8988T (cell line): ENCODE results near the gene LCOR.
"Not testable (repeated sequence)": the region's sequence is repeated elsewhere in the genome, so short reads cannot be mapped to it uniquely, and the experiment has no call there.

Experiments
- DNase-seq: peaks from one replicate; pipeline ENCODE4 v3.0.0; 2011

The LCOR gene

GRCh38 chr10:96831867-96832720 is at the start of gene LCOR:
TSS of gene LCOR (plus strand) at chr10:96832298. CDS start at chr10:96949058, 116,760 bp downstream.
- DNase-seq = peak; percentile 98

- no peak for DNase-seq
Observed at GRCh38 chr10:96784253-96784652, 47.8 kb upstream of the LCOR start.

- no peak for DNase-seq
Observed at GRCh38 chr10:96789571-96790108, 42.5 kb upstream of the LCOR start.

DNA sequence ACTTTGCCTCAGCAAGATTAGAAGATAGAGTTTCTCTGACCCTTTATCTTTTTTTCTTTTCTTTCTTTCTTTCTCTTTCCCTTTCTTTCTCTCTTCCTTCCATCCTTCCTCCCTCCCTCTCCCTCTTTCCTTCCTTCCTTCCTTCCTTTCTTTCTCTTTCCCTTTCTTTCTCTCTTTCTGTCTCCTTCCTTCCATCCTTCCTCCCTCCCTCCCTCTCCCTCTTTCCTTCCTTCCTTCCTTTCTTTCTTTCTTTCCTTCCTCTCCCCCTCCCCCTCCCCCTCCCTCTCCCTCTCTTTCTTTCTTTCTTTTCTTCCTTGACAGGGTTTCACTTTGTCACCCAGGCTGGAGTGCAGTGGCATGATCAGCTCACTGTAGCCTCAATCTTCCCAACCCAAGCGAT is 40.2 kb upstream of the LCOR start:
- DNase-seq = no peak

DNA sequence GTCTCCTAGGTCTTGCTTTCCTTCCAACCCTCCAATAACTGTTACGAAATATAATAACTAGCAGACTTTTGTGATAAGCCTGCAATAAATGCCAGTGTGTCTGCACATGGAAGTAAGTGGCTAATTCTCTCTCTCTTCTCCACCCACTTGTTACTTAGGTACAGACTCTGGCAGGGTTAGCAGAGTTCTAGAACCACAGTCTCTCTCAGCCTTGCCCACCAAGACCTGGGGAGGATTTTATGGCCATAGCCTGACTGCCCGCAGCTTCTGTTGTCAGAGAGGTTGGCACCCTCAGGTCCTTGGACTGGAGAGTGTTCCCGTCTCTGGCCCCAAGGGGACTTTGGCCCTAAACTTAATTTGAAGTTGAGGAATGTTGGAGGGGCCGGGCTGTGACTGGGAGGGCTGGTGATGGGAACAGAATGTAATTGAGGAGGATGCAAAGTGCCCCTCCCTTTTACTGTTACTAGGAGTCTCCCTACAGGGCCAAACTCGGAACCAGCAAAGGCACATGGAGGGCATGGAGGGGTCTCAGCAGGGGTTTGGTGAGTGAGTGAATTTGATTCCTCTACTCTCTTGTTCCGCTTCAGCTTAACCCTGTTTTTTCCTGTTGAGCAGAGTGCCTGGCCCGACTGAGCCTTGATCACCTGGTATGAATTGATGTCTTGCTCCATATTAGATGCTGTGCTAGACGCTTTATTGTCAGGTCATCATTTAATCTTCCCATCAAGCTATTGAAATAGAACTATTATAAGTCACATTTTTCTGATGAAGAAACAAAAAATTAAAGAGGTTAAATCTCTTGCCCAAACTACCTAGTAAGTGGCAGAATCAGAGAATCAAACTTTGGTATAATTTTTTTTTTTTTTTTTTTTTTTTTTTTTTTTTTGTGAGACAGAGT is 37.0 kb upstream of the LCOR start:
- DNase-seq = no peak

DNA sequence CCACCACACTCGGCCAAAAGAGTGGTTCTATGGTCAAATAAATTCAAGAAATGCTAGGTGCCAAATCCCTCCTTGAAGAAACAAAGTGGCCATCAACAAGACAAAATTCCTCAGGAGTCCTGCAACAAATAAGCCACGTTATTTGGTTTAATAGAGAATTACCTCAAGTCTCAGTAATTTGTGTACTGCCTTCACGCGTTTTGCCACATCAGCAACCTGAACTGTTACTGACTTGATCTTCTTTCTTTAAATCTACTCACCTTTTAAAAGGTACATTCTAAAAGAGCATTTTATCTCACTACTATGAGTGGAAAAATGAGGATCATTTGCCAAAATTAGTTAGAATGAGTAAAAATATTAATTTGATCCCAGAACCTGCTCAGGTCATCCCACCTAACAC is 34.6 kb upstream of the LCOR start:
- DNase-seq = no peak

- DNase-seq = no peak
Observed at GRCh38 chr10:96803288-96803664, 28.8 kb upstream of the LCOR start.

DNA sequence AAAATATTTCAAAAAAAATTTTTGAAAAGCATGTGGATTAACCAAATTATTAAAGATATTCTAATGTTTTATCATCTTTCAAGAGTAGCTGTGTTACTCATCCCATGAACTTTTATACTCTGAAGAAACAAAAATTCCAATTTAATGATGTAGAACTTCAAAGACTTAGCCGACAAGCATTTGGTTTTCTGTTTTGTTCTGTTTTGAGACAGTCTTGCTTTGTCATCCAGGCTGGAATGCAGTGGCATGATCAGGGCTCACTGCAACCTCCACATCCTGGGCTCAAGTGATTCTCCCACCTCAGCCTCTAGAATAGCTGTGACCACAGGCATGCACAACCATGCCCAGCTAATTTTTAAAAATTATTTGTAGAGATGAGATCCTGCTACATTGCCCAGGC is 17.8 kb upstream of the LCOR start:
- DNase-seq = no peak

DNA sequence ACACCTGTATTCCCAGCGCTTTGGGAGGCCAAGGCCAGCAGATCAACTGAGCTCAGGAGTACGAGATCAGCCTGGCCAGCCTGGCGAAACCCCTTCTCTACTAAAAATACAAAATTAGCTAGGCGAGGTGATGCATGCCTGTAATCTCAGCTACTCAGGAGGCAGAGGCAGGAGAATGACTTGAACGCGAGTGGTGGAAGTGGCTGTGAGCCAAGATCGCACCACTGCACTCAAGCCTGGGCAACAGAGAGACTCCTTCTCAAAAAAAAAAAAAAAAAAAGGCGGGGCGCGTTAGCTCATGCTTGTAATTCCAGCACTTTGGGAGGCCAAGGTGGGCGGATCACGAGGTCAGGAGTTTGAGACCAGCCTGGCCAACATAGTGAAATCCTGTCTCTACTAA is 13.1 kb upstream of the LCOR start:
- not testable (repeated sequence) for DNase-seq

DNA sequence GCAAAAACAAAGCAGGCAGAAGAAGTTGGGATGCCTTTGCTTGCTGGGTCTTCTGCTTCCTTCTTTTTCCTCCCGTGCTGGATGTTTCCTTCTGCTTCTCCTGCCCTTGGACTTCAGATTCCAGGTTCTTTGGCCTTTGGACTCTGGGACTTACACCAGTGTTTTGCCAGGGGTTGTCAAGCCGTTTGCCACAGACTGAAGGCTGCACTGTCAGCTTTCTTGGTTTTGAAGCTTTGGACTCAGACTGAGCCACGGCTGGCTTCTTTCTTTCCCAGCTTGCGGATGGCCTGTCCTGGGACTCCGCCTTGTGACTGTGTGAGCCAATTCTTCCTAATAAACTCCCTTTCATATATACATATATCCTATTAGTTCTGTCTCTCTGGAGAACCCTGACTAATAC is 11.3 kb upstream of the LCOR start:
- no peak for DNase-seq

- no peak for DNase-seq
Observed at GRCh38 chr10:96826438-96826837, 5.7 kb upstream of the LCOR start.

- DNase-seq = no peak
Observed at GRCh38 chr10:96828609-96829008, 3.5 kb upstream of the LCOR start.

DNA sequence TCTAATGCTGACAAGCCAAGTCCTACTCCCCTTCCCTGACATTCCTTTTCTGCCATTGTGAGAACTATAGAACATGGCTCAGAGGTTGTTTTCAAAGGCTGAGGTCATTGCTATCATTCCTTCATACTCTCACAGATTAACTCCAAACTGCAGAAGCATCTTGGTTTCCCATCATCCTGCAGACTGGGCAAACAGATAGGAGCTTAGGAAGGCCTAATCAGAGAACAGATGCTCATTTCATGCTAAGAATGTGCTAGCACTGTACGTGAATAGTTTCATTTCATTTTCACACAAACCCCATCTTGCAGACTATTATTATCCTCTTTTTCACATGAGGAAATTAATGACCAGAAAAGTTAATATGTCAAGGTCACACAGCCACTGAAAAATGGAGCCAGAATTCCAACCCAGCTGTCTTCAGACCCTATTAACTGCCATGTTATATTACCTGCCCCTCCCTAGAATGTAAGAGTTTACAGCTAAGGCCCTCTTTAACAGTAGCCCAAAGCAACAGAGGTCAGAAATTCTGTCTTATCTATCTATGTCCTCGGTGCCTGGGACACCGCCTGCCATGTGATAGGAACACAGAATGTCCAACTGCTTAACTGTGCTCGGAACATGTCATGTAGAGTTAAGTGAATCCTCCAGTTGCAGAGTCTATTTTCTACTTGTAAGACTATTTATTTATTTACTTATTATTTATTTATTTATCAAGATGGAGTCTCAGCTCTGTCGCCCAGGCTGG is 2.9 kb upstream of the LCOR start:
- no peak for DNase-seq

- peak; percentile 42 for DNase-seq
Observed at GRCh38 chr10:96830511-96831199, 1.4 kb upstream of the LCOR start.

DNA sequence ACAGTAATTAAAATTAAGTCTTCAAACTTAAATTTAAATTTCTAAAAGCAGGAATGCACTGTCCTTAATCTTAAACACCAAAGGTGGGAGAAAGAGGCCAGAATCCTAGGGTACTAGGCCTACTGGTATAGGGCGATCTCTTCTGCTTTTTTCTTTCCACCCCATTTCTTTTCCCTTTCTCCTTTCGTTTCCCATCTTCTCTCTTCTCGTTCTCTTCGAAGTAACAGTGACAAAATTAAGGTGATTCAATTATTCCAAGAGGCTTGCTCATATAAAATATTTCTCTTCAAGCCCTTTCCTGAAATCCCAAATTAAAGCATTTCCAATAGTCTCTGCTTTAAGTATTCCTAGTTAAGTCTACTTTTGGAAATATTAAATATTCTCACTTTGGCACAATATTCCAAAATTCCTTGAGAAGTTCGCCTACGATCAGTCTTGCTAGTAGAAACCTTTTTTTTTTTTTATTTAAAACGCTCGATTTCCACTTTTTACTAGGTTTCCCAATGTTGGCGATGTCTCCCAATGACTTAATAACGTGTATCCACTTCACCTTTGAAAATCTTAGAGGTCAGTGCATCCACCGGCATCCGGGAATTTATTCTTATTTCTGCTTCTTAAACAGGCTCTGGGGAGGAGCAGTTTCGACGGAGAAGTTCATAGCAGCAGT is 765 bp upstream of the LCOR start:
- no peak for DNase-seq

- DNase-seq = peak; percentile 82
Observed at GRCh38 chr10:96832721-96833219, 672 bp downstream of the LCOR start.

GRCh38 chr10:96833220-96834001 is 1.3 kb downstream of the LCOR start:
- peak; percentile 37 for DNase-seq

DNA sequence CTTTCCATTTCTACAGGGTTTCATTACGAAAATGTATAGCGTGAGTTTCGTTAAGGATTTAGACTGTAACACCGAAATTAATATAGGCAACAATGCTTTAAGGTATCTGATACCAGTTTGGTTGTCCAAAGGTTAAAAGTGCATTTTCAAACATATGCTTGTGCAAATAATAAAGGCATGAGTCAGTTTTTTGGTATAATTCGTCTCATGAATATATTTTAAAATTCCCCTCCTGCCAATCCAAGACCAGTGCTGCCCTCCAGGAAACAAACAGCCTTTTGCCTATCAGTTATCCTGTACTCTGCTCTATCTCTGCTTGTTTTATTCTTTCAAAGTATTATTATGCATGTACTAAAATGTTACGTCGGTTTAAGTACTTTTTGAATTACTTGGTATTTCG is 2.0 kb downstream of the LCOR start:
- no peak for DNase-seq

DNA sequence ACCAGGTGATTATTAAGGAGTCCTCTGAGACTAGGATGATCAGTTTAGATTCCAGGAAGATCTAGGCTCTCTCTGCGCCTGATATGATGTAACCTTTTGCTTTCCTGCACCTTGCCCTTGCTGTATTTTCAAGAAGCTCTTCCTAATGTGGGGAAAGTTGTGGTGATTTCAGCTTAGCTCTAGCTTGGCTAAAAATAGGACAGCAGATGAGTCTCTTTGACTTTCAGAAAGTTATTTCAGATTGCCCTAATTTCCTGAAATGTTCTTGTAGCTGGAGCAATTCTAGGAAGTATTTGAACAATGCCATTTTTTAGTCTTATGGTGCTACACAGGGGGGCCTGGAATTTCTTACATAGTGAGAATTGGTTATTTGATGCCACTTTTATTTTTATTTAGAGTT is 3.8 kb downstream of the LCOR start:
- DNase-seq = no peak

GRCh38 chr10:96838529-96838928 is 6.4 kb downstream of the LCOR start:
- no peak for DNase-seq
